ENCODE data around the gene INKA1.

DNA sequence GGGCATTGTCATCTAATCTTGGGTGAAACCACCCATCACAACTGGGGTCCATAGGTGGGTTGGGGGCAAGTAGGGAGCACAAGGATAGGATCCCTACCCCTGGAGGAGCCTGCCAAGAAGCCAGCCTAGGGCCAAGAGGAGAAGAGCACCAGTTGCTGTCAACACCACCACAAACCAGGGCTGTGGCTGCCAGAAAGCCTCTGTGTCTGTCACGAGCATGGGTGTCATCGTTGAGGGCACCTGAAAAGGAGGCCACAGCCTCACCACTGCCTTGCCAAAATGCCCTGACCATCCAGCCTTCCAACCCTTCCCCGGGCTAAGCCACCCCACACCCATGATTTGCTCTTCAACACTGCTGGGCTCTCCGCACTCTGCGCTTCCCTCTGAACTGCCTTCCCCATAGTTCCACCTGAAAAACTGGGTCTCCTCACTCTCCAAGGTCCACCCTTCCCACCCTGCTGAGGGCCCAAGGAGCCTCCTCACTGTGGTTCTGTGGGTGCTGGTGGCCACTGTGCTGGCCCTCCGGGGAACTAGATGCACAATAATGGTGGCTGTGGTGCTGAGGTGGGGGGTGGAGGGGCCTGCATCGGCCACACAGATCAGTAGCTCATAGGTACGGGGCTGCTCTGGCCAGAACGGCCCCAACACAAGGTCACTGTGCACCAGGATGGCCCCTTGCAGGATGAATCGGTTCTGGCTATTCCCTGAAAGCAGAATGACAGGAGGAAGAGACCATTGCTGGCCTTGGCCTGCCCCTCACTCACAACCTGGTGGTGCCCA lies 10.5 kb upstream of the INKA1 start:
- TF ChIP-seq POLR2AphosphoS5 (IDR thresholded peaks at IDR 0.05) (no peak), CTCF (IDR thresholded peaks at IDR 0.05) (no peak), EP300 (IDR thresholded peaks at IDR 0.05) (no peak), POLR2A (IDR thresholded peaks at IDR 0.05) (no peak)

All from stomach (tissue), 4 donors.